HG03521 (cell line): ENCODE results near the gene RTCB.
"Not testable (repeated sequence)": the region's sequence is repeated elsewhere in the genome, so short reads cannot be mapped to it uniquely, and the experiment has no call there.

ENCODE experiments used
- ATAC-seq: cut with Tn5 transposase; IDR thresholded peaks from one replicate; pipeline ENCODE4 v1.9.1; 2021; ENCODE audit warnings: mild to moderate bottlenecking, moderate library complexity; ENCODE audit not compliant: unreplicated experiment

RTCB gene

DNA sequence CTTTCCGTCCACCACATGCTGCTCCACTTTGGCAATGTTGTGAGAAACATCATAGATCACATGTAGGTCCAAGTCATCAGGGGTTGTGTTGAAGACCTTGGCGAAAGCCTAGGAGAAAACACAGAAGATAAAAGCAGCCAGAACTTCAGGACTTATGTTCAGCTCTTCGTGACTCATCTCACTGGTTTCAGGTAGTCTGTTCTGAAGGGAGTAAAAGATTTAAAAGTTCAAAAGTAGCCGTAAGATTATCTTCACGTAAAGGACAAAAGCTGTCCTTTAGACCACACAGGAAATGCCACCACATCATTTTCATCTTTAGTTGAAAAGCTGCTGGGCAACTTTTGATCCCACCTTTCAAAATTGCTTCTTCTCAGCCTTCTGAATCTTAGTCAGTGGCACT lies 16.9 kb downstream of the RTCB start:
- ATAC-seq = no peak

DNA sequence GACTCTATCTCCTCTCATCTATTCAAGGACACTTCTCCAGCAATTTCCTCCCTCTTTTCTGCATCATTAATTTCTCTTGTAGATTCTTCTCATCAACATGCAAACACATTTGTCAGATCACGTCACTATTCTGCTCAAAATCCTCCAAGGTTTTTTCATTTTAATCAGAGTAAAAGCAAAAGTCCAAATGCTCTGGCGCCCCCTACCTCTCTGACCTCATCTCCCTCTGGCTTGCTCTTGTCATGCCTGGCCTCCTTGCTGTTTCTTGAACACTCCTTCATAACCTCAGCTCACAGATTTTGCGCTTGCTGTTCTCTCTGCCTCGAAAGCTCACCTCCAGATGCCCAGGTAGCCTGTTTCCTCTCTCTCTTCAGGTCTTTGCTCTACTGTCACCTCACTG lies 22.4 kb downstream of the RTCB start:
- no peak for ATAC-seq

DNA sequence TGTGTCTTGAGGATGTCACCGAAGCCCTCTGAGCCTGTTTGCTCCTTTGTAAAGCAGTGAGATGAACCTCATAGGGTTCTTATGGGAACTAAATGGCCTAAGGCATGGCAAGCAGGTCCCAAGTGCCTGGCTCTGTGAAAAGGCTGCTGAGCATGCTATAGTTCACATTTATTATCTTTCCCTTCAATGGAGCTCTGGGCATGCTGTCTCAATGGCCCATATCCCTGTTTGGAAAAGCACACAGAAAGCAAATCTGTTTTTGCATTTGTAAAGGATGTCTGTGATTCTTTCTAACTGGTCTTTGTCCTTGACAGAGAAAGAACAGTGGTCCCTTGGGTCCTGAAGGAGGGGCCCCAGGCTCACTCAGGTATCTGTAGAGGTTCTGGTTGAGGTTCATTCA lies 26.4 kb downstream of the RTCB start:
- no peak for ATAC-seq

DNA sequence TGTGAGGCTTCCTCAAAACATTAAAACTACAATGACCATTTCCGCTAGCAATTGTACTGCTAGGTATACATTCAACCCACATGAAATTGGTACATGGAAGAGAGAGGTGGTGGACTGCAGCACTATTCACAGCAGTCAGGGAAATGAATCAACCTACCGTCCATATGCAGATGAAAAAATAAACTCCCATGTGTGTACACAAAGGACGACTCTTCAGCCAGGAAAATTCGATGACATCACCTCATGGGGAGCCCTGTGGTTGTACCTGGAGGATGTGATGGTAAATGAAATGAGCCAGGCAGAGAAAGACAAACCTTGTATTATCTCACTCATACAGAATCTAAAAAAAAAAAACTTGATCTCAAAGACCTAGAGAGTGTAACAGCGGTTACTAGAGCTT lies 31.1 kb downstream of the RTCB start:
- no peak for ATAC-seq

DNA sequence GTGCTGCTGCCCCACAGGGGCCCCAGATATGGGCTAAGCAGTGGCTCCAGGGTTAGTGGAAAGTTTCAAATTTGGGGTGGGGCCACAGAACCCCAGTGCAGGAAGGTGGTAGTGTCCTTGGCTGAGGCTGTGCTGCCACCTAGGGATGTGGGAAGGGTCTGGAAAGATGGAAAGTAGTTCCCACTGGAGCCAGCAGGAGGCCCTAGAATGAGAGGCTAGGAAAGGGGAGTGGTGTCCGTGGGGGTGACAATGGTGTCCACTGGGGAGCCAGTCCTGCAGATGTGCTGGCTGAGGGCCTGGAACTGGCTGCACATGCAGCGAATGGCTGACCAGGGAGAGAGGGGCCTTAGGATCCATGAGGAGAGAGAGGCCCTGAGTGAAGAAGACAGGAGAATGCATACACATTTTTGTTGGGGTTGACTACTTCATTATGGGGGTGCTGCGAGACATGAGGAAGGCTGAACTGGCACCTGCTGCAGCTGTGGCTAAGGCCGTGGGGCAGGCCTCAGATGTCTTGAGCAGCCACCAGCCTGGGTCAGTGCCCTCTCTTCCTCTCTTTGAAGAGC lies 33.3 kb downstream of the RTCB start:
- ATAC-seq = no peak

DNA sequence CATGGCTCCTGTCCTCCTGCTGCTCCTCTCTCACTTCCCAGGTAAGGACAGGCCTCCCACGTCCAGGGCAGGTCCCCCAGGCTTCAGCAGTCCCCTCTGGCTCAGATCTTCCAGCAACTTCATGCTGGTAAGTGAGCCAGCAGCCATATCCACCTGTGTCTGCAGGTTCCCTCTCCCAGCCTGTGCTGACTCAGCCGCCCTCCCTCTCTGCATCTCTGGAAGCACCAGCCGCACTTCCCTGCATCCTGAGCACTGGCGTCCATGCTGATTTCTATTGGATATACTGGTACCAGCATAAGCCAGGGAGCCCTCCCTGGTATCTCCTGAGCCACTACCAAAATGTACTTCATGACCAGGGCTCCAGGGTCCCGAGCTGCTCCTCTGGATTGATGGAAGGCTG lies 35.4 kb downstream of the RTCB start:
- no peak for ATAC-seq

DNA sequence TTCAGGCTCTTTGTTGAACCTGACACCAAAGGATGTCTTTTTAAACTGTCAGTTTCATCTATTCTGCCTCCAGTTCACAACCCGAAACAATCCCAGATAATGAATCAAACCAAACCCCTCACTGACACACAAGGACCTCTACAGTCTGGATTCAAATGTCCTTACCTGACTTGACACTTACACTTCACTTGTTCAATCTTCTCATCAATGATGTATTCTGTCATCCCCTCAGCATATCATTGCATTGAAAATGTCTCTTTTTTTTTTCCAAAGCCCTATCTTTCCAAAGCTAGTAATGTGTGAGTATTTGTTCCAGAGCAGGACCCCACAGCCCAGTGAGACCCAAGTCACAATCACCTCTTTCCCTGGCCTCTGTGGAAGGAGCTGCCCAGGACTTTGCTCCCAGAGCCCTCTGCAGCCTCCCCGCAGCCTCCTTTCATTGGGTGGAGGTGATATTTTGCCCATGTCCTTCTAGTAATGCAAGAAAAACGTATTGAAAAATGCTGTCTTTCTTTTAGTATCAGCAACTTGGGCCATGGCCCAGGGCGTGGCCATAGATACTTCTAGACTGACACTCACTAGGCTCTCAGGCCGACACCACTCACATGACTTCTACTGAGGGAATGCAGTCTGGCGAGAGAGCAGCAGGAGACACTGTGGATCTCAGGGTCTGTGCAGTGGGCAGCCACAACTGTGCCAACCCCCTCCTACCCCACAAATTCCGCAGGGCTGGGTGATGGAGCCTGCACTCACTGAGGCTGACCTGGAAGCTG lies 36.2 kb downstream of the RTCB start:
- ATAC-seq = no peak

DNA sequence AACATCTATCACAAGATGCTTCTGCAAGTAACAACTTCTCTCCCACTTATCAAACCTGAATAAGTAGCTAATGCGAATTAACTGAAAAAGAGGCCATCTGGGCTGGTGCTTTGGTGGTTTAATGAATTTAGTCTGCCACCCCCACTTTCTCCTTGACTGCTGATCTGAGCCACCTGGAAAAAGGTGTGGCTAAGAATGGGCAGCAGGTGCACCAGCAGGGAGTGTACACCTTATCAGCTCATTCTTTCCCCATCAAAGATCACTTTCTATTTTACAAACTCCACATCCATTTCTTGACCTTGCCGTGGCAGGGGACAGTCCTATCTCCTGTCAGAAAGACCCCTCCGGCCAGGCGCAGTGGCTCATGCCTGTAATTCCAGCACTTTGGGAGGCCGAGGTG lies 47.8 kb downstream of the RTCB start:
- no peak for ATAC-seq

DNA sequence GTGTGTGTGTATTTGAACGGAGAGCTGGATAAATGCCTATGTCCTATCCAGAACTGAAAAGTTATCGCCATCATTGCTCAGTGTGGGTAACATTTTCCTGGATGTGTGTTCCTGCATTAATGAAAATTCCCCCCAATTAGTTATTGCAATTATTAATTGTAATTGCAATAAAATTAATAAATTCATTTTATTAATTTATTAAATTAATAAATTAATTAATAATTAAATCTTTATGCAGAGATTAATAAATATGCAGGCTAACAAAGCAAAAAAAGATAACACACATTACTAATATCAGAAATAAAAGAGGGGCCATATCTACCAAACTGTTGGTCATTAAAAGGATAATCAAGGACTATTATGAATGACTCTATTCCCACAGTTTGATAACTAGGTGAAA lies 50.8 kb downstream of the RTCB start:
- ATAC-seq = no peak

DNA sequence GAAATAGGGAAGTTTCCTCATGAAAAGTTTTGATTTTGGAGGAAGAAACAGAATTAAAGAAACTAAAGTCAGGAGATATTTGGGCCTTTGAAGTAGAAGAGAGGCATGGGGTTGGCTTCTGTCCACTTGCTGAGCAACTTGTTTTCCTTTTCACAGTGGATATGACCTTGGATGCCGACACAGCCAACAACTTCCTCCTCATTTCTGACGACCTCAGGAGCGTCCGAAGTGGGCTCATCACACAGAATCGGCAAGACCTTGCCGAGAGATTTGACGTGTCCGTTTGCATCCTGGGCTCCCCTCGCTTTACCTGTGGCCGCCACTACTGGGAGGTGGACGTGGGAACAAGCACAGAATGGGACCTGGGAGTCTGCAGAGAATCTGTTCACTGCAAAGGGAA lies 52.0 kb downstream of the RTCB start:
- ATAC-seq = not testable (repeated sequence)

DNA sequence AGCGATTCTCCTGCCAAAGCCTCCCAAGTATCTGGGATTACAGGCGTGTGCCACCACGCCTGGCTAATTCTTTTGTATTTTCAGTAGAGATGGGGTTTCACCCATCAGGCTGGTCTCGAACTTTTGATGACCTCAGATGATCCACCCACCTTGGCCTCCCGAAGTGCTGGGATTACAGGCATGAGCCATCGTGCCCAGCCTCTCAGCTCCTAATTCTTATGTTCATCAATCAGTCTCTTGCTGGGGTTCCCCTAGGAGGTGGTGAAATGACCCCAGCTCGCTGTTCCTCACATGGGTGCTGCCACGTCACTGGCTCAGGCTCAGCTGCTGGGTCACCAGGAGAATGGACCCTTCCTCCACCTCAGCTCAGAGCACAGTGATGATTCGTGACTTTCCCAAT lies 54.5 kb downstream of the RTCB start, which contains the start of gene RFPL3:
Gene RFPL3, plus strand, starts transcription at position 301 of the 400 bp plus-strand sequence. CDS start 205 bp downstream, outside the sequence.
- ATAC-seq = not testable (repeated sequence)

DNA sequence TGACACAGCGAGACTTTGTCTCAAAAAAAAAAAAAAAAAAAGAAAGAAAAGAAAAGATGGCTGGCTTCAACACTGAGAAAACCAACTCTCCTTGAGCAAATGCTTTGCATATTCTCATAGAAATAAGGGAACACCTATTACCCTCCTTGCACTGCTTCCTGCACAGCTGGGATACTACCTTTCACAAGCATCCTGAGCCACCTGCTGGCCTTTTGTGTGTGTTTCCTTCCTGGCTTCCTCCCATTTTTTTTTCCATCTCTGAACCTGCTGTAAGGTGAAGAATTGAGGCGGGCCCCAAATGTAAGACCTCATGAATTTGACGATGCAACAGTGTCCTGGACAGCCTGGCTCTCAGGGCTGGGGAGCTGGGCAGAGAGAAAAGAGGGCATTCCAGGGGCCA lies 56.3 kb downstream of the RTCB start:
- ATAC-seq = no peak

DNA sequence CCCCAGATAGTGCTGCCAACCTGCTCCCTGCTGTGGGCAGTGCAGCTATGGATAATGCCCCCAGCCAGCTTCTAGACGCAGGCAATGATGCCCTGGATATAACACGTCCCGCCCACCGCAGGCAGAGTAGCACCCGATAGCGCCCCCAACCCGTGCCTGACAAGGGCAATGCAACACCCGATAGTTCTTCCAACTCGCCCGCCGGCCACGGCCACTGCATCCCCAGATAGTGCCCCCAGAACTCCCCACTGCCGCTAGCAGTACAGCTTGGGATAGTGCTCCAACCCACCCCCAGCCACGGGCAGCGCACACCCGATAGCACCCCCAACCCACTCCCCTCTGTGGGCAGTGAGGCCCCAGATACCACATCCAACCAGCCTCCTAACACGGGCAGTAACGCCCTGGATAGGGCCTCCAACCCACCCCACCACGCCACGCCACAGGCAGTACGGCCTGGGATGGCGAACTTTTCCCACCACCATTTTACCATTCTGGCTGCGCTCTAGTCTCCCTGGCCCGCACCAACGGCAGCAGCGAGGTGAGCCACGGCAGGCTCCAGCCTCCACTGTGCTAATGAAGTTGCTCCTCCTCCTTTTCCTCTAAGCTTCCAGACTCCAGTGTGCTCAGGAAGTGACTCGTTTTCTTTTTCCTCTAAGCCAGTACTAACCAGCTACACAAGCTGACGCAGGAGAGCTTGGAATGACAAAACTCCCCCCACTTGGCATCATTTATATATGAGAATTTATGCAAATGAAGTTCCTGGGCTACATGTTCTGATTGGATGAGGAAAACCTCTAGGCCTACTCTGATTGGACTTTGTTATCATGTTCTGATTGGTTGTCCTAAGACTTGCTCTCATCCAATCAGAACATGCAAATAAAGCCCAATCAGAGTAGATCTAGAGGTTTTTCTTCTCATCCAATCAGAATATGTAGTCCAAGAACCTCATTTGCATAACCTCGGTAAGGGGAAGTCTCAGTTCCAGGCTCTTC lies 57.4 kb downstream of the RTCB start:
- no peak for ATAC-seq

DNA sequence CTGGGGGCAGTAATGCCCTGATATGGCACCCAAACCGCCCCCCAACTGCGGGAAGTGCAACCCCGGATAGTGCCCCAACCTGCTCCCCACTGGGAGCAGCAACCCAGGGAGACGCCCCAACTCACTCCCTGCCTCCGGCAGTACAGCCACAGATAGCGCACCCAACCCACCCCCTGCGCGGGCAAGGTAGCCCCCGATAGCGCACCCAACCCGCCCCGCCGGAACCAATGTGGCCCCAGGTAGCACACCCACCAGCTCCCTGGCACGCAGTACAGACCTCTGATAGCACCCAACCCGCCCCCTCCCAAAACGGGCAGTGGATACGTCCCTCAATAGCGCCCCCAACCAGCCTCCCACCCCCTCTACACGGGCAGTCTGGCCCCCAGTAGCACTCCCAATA lies 58.2 kb downstream of the RTCB start:
- no peak for ATAC-seq

DNA sequence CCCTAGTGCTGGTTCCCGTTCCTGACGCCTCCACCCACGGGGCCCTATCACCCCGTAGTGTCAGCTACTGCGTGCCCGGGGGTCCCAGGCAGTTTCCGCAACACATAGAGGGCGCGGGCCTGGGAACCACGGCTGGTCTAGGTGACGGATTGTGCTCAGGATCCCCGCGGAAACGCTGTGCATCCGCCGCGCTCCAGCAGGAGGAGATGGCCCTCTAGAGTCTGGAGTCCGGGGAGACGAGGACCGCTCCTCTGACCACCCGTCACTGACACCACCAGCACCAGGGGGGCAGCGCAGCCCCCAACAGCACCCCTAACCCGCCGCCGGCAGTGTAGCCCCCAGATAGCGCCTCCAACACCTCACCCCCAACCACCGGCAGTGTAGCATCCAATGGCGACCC lies 58.8 kb downstream of the RTCB start:
- no peak for ATAC-seq

DNA sequence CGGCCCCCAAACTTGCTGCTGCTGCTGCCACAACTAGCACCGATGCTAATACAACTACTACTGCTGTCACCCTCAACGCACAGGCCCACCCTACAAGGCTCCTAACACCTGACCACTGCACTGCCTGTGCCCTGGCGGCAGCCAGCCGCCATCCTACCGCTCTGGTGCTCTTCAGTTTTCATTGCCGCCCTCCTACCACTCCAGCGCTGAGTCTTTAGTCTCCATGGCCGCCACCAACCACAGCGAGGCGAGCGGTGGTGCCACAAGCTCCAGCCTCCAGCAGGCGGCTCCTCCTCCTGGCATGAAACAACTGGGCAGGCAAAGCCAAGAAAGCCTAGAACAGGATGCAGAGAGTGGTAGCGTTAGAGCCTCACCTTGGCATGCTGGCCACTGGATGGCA lies 59.4 kb downstream of the RTCB start:
- ATAC-seq = no peak

DNA sequence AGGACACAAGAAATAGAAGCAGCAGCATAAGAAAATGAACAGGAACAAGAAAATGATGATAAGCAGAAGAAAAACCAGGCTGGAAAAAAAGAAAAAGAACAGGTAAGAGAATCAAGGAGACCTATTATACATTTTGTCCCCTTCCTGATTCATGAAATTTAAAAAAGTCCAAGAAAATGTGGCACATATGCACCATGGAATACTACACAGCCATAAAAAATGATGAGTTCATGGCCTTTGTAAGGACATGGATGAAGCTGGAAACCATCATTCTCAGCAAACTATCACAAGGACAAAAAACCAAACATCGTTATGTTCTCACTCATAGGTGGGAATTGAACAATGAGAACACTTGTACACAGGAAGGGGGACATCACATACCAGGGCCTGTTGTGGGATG lies 60.2 kb downstream of the RTCB start:
- not testable (repeated sequence) for ATAC-seq

DNA sequence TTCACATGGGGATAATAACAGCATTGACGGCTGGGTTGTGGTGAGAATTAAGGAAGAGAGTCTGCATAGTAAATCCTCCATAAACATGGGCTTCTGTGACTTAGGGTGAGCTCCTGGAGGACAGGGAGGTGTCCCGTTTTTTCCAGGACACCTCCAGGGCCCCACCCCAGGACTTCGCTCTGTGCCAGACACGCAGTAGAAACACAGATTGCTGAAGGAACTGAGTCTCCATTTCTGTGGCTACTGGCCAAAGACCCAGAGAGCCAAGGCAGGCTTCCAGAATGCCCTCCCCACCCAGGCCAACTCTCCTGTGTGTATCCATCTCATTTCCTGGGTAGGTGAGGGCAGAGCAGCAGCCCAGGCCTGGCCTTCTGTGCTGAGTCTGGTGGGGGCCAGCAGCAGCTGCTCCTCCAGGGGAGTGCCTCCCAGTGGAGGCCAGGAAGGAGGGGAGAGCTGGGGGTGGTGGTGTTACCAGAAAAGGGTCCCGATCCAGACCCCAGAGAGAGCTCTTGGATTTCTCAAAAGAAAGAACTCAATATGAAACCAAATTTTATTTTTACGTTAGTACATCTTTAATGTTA lies 63.9 kb downstream of the RTCB start:
- no peak for ATAC-seq

DNA sequence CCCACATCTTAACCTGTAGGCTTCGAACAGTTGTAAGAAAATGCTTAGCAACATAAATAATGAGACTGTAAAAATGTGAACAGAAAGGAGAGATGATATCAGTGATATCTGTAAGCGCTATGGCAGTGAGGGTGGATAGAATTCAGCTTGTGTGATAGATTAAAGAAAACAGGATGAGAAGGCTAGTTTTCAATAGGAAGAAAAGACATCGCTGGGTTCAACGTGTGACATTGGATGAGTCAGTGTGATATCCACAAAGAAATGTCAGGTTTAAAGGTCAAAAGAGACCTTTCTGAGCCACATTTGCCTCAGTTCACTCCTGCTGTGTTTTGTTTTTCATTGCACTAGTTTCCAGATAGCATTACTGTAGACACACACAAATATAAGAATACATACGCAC lies 68.1 kb downstream of the RTCB start:
- ATAC-seq = no peak

DNA sequence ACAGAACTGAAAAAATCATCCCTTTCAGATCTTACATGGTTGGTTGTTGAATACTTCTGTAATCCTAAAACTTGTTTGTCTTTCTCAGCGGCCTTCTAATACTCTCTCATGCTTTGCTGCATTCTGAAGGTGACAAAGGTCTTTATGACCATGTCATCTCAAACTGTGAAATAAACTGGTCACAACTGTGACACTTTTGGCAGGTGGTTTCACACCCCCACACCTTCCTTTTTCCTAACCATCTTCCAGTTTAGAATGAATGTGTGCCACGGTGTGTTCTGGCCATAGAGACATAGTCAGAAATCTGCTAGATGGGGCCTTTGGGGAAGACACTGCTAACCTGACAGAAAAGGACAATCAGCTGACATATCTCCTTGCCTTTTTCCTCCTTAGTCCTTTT lies 69.1 kb downstream of the RTCB start:
- no peak for ATAC-seq

DNA sequence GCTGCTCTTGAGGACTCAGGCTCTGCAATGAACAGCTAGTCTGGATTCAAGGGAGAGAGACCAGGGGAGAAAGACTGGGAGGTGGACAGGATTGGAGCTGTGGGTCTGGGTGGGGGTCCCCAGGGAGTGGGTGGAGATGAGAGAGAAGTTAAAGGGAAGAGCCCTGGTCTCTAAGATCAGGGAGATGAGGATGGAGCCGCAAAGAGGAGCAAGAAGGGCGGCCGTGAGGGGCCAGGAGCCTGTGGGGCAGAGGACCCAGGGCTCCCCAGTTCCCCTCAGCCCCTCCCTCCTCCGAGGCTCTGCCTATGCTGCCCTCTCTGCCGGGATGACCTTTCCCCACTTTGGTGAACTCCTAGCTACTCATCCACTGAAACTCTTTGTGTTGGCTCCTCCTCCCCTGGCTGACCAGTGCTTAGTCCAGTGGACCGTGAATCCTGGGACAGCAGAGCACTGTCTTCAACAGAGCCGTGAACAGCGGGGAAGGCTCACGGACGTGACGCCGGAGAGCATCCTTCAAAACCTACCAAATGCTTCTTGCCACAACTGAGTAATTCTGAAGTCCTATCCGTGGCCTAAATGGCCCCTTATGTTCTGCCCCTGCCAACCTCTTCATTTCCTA lies 70.8 kb downstream of the RTCB start:
- ATAC-seq = no peak
